LHCN-M2 (cell line): ENCODE data around the gene UNC13C. TPM values are rescaled to one million over a fixed set of nuclear protein-coding genes. Genes with fewer than 3 reads are reported as not detected.

Source experiments
- DNase-seq: peaks from one replicate; pipeline ENCODE4 v3.0.0-alpha.2; 2012; ENCODE audit warnings: low read depth
- total RNA-seq: library from RNA; depleted of rRNA; stranded (reverse); fragments of >200 nt; gene quantifications from 2 replicates; pipeline ENCODE4 v1.2.3, GENCODE V29; 2014; rRNA removed

Gene UNC13C
- total RNA-seq, 1 experiment from 2014 or later, result 0.11 TPM

DNA sequence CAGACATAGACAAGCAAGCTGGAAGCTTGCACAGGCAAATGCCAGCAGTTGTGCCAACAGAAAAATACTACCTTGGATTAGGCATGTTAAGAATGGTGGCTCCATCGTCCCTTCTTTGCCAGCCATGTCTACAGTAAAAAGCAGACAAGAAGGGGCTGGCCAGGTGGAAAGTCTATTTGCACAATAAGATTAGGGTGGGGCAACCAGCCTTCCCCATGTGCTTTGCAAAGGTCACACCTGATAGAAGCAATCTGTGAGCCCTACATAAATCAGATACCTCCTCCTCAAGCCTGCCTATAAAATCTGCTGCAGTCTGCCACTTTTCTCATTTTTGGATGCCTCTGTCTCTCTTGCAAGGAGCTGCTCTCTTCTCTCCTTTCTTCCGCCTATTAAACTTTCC, 662.6 kb downstream of the UNC13C start:
- DNase-seq, result no peak

DNA sequence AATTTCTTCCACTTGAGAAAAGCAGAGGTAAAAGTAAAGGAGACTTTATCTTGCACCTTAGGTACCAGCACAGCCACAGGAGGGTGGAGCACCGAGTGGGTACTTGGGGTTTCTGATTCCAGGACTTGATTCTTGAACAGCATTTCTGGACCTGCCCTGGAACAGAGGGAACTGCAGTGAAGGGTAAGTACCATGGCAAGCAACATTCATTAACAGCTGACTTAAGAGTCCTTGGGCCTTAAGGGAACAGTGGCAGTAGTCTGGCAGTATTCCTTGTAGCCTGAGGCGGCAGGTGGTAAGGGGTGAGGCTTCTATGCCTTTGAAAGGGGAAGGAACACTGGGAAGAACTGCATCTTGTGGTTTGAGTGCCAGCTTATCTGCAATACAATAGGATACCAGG, 666.6 kb downstream of the UNC13C start:
- no peak for DNase-seq

DNA sequence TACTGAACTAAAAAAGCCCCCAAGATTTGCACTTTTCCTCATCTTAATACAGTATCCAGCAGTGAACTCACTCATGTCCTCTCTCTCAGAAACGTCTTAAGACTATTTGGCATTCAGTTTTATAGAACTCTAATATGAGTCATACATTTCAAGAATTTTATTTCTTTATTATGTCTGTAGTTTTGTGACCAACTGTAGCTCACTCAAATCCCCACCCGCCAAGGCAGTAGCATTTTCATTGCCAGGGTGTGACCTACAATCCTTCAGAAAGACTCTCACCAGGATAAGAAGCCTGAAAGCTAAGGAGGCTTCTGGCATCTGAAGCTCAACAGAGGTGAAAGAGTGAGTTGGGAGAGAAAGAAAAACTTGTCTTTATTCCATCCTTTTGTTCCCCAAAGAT, 681.4 kb downstream of the UNC13C start:
- DNase-seq, result no peak

DNA sequence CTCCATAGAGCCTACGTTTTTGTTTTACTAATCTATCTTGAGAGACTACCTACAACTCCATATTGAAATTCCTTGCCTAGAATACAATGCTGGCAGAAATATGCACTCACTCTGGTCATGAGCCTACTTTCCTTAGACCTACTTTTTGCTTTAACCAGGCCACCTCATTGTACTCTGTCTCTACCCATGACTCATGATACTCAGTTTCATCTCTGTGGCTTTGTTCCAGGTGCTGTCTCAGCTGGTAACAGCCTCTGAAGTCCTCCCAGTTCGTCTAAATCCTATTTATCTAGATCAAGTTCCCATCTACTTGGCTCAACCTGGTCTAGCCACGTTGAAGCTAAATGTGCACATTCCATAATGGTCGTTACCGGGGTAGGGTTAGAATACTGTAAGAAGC, 682.1 kb downstream of the UNC13C start:
- peak; percentile 1 for DNase-seq

DNA sequence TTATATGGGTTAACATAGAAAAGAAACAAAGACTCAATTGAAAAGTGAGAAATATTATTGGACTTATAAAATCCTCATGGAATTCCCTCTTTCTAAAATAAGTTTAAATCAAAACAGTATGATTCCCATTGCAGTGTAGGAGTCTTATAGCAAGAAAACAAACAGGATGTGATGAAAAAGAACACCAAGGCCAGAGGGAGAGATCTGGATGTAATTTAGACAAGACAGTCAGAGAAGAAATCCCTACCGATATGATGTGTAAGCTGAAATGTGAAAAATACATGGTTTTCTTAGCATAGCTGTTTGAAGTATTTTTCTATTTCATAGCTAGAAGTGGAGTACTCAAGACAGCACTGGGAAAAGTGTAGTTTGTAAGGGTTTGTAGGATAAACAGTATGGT, 697.0 kb downstream of the UNC13C start:
- no peak for DNase-seq

DNA sequence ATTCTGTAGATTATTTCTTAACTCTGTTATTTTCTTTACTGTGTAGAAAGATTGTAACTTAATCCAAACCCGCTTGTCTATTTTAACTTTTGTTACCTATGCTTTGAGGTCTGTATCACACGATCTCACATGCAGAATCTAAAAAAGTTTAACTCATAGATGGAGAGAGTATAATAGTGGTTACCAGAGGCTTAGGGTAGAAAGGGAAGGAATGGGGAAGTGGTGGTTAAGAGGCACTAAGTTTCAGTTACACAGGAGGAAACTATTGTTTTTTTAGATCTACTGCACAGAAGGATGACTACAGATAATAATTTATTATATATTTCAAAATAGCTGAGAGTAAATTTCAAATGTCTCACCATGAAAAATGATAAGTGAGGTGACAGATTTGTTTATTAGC, 703.3 kb downstream of the UNC13C start:
- DNase-seq, result no peak

Other genes with a start within 250 kb of the UNC13C start
- not detected in 2 replicates for gene WDR72, start 218.8 kb upstream of the UNC13C start, total RNA-seq